Chondrocyte (in vitro differentiated cells): Measurements from ENCODE around the gene LZTS3. TPM values are rescaled to one million over a fixed set of nuclear protein-coding genes. Genes with fewer than 3 reads are reported as not detected.

ENCODE experiments used
- DNase-seq: peaks from one replicate; pipeline ENCODE4 v3.0.0; 2021; ENCODE audit warnings: mixed read lengths, low spot score
- H3K27ac Mint-ChIP-seq: one replicate; pipeline ENCODE4 v1.8.0; 2021; ENCODE audit warnings: mild to moderate bottlenecking, moderate library complexity, mixed read lengths; ENCODE audit not compliant: unreplicated experiment
- H3K27me3 Mint-ChIP-seq: 2 replicates; pipeline ENCODE4 v1.8.0; 2021; ENCODE audit warnings: low read depth, mixed read lengths
- H3K36me3 Mint-ChIP-seq: 2 replicates; pipeline ENCODE4 v1.8.0; 2021; ENCODE audit warnings: low read depth, mixed read lengths
- H3K4me1 Mint-ChIP-seq: 2 replicates; pipeline ENCODE4 v1.8.0; 2021; ENCODE audit warnings: low read depth, mild to moderate bottlenecking, mixed read lengths
- H3K4me3 Mint-ChIP-seq: one replicate; pipeline ENCODE4 v1.8.0; 2021; ENCODE audit warnings: mild to moderate bottlenecking, moderate library complexity, mixed read lengths; ENCODE audit not compliant: unreplicated experiment
- H3K9me3 Mint-ChIP-seq: 2 replicates; pipeline ENCODE4 v1.8.0; 2021; ENCODE audit warnings: low read depth, mixed read lengths
- total RNA-seq: library from RNA; stranded (reverse); gene quantifications from 3 replicates; pipeline ENCODE4 v1.2.1, GENCODE V29; 2021
- TF ChIP-seq, protein P1 (sequence below): fragments of 200-600 bp; sonication (generic); IDR thresholded peaks from 2 replicates; pipeline ENCODE4 v1.5.0; 2021; ENCODE audit warnings: antibody characterized with exemption, mild to moderate bottlenecking, moderate library complexity

LZTS3 gene
- total RNA-seq, 1 donor from 2014 or later = 8.1 TPM

DNA sequence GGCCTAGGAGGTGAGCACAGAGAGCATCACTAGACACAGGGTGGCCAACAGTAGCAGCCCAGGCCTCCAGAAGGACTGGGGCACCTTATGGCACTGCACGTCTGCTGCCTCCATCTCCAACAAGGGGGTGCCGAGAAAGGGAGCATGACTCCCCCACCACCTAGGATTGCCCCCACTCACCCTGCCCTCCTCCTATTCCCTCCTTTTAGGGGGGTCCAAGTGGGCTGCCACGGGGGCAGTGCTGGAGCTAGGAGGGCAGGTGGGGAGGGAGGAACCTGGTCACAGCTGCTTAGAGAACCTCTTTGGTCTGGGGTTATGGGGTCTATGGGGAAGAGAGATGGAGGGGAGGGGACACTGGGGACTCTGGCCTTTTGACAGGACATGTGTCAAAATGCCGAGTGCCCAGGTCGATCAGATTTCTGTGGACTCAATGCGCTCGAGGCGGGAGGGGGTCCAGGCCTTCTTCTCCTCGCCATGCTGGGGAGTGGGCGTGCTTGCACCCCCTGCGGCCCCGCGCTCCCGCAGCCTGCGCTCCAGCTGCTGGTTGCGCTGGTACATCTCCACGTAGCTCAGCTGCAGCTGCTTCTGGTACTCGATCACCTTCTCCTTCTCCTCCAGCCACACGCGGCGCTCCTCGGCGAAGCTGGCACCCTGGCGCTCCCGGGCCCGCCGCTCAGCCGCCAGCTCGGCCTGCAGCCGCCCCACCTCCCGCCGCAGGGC, 9.1 kb downstream of the LZTS3 start:
- Mint-ChIP-seq H3K4me1 (peaks cover 4% of the 10 kb centered on the region), H3K36me3 (no peaks in the 10 kb centered on the region), H3K27me3 (no peaks in the 10 kb centered on the region), H3K4me3 (no peak overlapping the region), H3K9me3 (no peaks in the 10 kb centered on the region), H3K27ac (no peak overlapping the region)
- TF ChIP-seq, protein P1, sequence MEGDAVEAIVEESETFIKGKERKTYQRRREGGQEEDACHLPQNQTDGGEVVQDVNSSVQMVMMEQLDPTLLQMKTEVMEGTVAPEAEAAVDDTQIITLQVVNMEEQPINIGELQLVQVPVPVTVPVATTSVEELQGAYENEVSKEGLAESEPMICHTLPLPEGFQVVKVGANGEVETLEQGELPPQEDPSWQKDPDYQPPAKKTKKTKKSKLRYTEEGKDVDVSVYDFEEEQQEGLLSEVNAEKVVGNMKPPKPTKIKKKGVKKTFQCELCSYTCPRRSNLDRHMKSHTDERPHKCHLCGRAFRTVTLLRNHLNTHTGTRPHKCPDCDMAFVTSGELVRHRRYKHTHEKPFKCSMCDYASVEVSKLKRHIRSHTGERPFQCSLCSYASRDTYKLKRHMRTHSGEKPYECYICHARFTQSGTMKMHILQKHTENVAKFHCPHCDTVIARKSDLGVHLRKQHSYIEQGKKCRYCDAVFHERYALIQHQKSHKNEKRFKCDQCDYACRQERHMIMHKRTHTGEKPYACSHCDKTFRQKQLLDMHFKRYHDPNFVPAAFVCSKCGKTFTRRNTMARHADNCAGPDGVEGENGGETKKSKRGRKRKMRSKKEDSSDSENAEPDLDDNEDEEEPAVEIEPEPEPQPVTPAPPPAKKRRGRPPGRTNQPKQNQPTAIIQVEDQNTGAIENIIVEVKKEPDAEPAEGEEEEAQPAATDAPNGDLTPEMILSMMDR = no peak
- no peak for DNase-seq

DNA sequence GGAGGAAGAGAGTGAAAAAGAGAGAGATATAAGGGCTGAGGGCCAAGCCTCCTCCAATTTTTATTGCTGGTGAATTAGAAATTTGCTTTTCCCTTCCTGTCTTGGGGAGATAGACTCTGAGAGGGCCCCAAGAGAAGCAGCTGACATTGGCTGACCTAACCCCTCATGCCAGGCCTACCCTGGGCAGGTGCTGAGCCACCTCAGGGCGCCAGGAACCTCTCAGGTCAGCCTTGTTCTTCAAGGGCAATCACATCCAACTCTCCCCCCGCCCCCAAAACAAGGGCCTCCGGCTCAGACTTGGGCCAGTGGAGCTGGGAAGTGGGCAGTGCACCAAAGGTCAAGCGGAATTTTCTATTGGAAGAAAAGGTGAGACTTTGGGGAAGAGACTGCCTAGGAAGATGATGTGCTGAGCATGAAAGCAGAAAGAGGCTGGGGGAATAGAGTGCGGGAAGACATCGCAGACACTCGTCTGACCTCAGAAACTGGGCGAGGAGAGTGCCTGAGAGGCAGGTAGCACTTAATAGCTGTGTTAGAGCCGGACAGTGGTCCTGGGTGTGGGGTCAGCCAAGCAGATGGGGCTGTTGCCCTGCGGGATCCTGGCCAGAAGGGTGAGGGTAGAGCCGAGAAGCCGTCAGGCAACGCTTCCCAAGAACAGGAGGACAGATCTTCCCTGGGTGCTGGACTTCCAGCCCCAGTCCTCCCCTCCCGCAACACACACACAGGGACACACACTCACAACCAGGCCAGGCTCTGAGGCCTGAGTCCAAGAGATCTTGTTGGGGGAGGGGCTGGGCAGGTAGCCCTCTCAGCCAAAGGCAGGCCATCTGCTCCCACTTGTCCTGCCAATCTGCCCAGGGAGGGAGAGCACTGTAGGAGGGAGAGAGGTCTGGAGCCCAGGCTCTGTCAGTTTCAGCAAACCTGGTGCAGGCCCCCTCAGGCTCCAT, 10.0 kb downstream of the LZTS3 start:
- Mint-ChIP-seq H3K27me3 (no peaks in the 10 kb centered on the region), H3K4me1 (peaks cover 12% of the 10 kb centered on the region), H3K27ac (no peak overlapping the region), H3K4me3 (no peak overlapping the region), H3K9me3 (no peaks in the 10 kb centered on the region), H3K36me3 (no peaks in the 10 kb centered on the region)
- DNase-seq = no peak
- TF ChIP-seq, protein P1 = no peak

DNA sequence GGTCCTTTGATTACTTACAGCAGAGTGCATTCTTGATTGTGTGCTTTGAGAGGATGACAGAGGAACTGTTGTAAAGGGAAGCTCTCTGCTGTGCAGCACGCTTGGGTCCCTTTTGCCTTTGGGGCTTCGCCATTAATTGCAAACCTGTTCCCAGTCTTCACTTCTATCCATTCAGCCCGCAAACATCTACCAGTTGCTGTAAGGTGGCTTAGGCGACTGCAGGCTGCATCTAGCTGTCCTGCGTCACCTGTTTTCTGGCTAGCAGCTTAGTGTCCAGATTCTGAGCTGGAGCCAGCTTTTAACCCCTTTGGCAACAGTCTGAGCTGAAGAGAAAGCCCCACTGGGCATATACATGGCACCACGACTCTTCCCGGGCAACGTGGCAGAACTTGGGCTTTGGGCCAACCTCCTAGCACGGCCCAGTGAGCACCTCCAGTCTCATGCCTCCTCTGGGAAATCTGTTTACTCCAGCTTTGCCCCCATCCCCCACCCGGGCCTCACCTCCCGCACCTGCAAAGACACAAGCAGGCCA, 11.2 kb downstream of the LZTS3 start:
- Mint-ChIP-seq H3K4me1 (peaks cover 23% of the 10 kb centered on the region), H3K4me3 (no peak overlapping the region), H3K27ac (no peak overlapping the region), H3K27me3 (no peaks in the 10 kb centered on the region), H3K9me3 (no peaks in the 10 kb centered on the region), H3K36me3 (no peaks in the 10 kb centered on the region)
- TF ChIP-seq, protein P1 = no peak
- DNase-seq = no peak

DNA sequence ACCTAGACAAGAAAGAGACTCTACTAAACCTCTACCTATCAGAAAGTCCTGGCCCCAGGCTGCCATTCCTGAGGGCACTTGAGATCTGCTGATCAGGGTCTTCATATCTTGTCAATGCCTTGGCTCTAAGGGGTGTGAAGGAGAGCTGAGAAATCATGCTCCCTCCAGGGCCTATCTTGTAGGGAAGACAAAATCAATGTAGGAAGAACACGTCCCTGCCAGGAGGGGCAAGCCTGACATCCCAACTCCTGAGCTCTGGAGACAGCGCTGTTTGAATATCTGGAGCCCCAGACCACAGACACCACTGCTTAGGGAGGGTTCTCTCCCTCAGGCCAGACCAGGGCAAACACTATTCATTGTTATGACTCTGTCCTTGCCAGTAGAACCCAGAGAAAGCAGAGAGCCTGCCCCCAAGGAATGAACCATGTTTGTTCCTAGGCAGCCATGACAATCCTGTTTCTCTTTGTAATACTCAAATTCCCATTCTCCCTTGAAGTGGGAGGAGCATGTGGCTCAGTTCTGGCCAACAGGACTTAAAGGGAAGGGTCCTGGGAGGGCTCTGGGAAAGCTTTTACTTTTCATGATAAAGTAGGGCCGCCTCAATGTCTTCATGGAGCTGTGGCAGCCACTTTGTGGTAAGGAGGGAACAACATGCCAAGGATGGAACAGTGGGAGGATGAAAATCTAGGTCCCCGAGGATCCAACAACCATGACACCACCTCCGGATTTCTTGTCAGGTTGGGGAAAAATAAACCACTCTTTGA, 11.9 kb downstream of the LZTS3 start:
- DNase-seq = no peak
- Mint-ChIP-seq H3K9me3 (no peaks in the 10 kb centered on the region), H3K27me3 (no peaks in the 10 kb centered on the region), H3K36me3 (no peaks in the 10 kb centered on the region), H3K27ac (no peak overlapping the region), H3K4me3 (no peak overlapping the region), H3K4me1 (peaks cover 30% of the 10 kb centered on the region)
- TF ChIP-seq, protein P1 = no peak
